Measurements from ENCODE around the gene PIP5K1B.
"Not testable (repeated sequence)": the region's sequence is repeated elsewhere in the genome, so short reads cannot be mapped to it uniquely, and the experiment has no call there.

Gene PIP5K1B

DNA sequence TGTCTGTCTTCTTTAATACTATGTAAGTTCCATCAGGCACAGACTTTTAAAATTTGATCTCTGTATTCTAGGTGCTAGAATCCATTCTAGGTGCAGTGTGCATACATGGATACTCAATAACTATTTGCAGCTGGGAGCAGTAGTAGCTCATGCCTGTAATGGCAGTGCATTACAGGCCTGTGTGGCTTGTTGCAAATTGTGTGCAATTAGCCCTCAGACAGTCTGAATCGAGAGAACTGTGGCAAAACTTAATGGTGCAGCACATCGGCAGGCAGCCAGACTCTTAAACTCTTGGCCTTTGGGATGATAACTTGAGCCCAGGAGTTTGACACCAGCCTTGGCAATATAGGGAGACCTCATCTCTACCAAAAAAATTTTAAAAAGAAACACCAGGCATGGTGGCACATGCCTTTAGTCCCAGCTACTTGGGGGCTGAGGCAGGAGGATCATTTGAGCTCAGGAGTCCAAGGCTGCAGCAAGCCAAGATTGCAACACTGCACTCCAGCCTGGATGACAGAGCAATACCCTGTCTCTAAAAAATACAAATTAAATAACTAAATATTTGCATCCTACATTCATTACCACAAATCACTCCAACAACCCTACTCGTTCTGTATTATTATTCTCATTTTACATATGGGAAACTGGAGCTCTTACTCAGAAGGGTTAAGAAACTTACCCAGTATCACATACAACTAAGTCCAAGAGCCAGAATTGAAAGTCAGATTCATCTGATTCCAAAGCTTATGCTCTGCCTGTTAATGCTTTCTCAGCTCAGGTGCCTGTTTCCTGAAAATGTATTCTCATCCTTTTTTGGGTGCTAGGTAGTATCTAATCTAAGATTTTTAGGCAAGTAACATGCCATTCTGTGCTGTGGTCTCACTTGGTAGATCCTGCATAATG lies 278.7 kb downstream of the PIP5K1B start:
- no peak for DNase-seq

DNA sequence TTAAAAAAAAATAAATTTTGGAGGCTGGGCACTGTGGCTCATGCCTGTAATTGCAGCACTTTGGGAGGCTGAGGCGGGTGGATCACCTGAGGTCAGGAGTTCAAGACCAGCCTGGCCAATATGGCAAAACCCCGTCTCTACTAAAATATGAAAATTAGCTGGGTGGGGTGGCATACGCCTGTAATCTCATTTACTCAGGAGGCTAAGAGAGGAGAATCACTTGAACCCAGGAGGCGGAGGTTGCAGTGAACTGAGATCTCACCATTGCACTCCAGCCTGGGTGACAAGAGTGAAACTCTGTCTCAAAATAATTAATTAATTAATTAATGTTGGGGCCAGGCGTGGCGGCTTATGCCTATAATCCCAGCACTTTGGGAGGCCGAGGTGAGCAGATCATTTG lies 281.9 kb downstream of the PIP5K1B start:
- DNase-seq = not testable (repeated sequence)

DNA sequence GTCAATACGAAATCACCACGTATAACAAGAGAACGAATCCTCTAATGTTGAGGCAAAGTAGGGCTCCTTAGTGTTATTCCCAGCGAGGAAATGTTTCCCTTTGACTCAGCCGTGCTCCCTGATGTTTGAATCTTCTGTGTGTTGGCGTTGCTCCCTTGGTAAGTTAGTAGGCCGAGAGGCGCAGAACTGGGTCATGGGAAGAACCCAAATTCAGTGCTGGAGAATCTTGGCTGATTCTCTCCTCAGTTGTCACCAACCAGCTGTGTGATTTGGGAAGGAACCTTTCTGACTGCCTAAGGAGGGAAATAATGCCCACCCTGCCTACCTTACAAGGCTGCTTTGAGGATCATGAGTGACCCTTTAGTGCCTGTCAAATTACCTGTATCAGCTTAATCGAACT lies 286.4 kb downstream of the PIP5K1B start:
- DNase-seq = no peak

DNA sequence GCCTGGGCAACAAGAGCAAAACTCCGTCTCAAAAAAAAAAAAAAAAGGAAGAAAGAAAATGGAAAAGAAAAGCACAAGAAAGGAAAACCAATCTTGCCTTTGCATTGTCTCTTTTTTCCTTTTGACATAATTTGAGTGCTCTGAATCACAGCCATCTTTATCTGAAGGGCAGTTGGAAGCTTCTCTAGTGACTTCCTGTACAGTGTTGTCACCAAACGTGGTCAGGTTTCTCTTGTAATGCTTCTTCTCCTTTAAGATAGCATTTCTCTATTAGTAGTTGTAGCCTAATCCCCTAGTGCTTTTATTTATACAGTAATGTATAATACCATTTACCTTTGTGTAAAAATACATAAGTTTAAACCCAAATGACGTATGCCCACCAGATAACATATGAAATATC lies 290.7 kb downstream of the PIP5K1B start:
- no peak for DNase-seq

DNA sequence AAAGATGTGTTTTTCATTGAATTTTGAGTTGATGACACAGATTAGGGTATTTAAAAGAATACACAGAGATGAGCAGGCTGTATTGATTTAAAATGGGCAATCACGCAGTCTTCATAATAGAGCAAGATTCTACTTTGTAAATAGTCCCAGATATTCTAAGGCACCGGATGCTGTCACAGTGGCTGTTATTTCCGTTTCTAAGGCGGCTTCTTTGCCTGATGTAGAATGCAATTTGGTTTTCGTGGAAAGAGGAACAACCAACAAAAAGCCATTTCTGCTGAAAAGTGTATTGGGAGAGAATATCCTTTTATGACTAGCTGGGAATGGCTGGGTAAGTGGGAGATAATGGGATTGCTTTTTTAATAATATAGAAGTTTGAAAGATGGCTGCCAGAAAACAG lies 291.4 kb downstream of the PIP5K1B start:
- DNase-seq = no peak

DNA sequence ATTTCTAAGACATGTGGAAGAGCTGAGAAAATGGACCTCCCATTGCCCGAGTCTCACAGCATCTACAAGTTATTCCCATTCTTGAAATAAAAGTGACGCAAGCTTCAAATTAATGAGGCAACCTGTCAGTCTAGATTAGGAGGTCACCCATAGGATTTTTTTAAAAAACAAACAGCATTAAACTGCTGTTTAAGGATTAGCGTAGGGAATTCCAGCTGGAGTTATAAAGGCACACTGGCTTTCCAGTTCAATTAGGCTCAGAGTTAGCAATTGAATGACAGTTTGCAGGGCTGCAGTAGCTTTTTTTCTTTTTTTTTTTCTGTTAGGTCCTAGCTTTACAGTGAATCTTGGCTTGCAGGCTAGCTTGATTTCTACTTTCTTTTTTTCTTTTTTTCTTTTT lies 292.6 kb downstream of the PIP5K1B start:
- no peak for DNase-seq

DNA sequence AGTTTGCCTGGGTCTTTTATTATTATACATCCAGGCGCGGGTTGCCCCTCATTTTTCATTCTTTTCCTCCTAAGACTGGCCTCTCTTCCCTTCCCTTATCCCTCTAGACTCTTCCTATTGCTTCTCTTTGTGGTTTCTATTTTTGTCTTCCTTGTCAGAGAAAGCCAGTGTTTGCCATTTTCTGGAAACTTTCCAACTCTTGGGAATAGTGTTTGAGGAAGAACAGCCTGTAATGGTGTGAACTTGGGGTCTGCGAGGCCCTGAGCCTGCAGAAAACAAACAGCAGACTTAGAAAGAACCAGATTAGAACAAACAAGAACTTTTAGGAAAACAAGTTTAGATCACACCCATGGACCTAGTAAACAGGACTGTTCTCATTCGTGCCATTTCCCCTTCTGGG lies 293.3 kb downstream of the PIP5K1B start:
- DNase-seq = no peak

DNA sequence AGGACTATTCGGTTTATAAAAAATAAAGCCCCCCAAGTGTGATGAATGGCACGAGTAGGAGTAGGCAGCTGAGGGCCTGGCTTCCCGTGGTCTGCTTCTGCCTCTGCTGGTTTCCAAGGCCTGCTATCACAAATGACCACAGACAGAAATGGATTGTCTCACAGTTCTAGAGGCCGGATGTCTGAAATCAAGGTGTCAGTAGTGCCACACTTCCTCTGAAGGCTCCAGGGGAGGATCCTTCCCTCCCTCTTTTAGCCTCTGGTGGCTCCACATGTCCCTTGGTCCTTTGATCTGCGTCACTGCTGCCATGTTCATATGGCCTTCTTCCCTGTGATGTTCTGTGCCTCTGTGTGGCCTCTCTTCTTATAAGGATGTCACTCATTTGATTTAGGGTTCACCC lies 293.8 kb downstream of the PIP5K1B start:
- DNase-seq = no peak

DNA sequence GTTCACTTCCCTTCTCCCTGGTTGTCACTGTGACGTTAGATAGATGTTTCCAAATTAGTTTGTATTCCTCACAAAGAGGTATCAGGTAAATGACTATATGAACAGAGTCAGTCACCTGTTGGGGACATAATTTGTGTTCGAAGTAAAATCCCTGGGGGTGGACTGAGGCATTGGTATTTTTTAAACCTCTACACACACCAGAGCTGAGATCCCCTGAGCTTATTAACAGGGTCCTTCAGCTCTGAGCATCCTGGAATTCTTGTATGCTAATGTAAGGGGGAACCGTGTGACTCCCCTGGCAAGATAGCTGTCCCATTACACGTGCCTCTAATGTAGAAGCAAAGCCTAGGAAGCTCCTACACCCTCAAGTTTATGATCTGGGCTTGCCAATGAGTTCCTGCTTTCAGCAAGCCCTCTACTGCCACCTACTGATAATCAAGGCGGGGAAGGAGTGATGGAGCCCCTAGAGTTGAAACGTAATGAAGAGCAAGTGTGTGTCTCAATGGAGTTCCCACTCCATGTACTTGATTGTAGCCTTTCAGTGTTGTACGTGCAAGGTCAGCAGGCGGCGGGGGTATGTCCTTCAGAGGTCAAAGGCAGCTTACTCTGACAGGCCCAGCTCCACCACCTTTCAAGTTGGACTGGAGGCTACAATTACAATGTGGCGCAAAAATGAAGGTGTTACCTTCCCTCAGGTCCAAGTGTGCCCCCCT lies 294.5 kb downstream of the PIP5K1B start:
- DNase-seq = peak in 41 of 56 donors; percentile 3 to 83 (median 39)

DNA sequence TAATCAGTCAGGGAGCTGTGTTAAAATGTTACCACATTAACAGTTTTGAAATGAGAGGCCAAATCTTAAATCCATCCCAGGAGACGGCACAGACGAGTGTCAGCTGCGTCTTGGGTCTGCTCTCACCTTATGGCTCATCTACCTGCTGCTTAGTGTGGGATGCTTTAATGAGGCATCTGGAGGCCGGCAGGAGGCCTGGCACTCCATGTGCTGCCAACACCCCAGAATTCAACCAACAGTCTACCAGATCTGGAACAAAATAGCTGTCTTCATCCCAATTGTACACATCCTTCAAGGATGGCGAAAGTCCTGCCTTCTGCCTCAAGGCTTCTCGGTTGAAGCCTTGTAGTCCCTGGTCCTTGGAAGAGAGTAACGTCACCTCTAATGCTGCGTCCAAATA lies 296.9 kb downstream of the PIP5K1B start:
- DNase-seq = no peak

DNA sequence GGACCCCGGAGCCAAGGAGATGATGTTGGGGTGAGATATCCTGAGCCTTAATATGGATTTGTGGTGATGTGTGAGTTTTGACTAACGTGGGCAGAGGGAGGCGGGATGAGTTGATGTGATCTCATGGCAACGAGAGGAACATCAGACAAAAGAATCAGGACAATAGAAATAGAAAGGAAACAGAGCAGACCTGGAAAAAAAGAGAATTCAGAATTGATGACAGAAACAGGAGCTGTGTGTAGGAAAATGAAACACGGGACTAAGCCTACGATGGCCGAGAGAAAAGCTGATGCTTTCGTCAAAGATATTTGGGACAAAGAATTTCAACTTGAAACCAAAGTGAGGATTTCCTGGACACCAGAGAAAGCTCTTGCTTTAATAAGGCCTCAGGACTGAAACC lies 298.0 kb downstream of the PIP5K1B start:
- no peak for DNase-seq

DNA sequence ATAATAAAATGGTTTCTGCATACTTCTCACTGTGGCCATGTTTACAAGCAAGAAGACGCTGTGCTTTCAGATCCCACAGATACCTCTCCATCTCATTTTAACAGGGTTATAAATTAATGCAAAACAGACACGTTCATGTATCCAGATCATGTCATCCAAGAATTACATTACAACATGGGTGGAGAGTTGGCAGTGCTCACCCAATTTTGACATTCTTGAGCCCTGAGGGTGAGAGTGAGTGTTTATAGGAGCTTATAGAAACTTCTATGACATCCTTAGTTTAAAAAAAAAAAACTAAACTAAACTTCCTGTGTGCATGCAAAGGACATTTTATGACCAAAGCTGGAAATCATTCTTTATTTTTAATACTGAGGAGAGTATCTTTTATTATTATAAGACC lies 299.8 kb downstream of the PIP5K1B start:
- no peak for DNase-seq

DNA sequence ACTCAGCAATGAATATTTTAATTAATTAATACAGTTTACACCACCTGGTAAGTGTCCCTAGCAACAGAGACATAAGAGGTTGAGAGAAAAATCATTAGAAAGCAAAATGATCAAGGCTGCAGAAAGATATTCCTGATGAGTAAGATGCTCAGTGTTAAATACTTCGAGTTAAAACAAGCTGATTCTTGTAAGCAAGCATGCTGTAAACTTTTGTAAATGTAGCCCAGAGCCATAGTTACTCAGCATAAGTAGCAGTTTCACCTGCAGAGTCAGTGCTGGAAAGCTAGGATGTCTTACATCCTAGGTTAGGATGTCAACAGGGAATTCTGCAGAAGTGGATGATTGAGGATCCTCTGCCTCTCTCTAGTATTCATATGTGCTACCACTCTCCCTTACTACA lies 304.7 kb downstream of the PIP5K1B start:
- no peak for DNase-seq

DNA sequence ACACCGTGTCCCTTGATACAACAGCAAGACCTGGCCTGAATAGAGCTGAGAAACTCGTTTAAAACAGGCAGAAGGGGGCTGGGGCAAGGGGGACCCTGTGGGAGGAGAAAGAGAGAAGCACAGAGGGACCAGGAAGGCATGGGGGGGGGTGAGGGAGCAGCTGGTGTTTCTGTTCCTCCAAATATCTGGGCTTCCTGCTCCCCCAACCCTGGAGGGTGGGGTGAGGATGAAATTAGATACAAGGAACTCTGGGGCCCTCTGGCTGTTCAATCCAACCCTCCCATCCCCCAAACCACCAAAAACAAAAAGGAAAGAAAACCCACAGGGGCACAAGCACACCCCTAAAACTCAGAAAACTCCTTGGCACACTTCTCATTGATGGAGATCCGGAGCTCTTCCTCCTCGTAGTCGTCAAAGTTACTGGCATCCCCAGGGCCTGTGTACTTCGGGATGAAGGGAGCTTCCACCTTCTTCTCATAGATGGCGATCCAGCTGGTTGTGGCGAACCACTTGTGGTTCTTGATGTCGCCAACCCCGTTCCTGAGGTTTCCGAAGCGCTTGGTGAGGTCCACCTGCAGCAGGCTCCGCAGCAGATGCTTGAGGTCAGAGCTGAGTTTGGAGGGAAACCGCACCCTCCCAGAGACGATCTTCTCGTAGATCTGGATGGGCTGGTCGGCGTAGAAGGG lies 307.8 kb downstream of the PIP5K1B start:
- DNase-seq = peak in 5 of 56 donors; percentile 3 to 7 (median 6)

DNA sequence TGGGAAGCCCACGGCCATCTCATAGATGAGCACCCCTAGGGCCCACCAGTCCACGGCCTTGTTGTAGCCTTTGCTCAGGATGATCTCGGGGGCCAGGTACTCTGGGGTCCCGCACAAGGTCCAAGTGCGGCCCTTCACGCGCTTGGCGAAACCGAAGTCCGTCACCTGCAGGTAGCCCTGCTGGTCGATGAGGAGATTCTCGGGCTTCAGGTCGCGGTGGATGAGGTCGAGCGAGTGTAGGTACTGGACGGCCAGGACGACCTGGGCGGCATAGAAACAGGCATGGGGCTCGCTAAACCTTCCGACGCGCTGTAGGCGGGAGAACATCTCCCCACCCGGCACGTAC lies 308.3 kb downstream of the PIP5K1B start:
- no peak for DNase-seq

DNA sequence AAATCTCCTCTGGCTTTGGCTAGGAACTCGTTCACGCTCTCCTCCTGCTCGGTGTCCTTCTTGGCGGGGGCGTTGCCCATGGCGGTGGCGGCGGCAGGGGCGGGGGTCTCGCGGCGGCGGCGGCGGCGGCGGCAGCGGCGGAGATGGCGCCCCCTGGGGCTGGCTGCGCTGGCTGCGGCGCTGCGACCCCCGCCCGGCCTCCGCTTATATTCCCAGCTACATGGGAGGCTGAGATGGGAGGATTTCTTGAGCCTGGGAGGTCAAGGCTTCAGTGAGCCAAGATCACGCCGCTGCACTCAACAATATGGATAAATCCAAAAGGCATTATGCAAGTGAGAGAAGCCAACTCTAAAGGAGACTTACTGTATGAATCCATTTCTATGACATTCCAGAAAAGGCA lies 309.0 kb downstream of the PIP5K1B start, which contains the start of gene PRKACG:
Gene PRKACG (minus strand): TSS at position 101 of the 400 bp plus-strand sequence. CDS start 21 bp downstream, at position 80.
- DNase-seq = no peak

DNA sequence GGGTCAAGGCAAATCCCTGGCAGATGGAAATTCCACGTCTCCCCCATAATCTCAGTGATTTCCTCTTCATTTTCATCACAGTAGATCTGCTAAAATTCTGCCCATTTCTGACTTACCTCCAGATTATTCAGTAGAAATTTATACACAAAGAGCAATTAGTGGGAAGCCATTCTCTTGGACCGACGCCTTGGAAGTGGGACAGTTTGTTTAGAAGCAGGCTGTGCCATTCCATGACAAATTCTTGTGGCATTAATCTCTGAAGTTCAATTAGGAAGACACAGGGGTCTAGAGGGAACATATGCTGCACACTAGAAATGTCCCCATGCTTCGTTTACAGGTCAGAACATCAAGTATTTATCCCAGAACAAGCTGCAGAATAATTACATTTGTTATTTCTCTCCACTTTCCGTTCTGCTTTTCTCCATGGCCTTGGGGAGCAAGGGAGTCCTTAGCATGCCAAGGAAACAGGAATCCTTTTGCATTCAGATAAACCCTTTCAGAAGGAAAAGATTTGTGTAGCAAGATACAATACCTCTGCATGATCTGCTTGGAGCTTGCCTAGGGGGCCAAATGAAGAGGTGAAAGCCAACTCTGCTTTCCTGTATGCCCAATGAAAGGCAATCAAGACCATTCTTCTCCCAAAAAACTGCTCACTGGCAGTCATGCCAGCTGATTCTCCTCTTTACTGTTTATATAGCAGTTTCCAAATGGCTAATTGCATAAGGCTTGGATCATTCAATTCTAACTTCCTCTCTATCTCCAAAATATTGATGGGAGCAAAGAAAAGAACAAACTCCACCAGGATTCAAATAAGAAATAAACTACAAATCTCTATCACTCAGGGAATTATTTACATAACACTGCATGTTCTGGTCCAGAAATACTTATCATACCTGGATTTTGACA lies 311.4 kb downstream of the PIP5K1B start:
- DNase-seq = no peak

DNA sequence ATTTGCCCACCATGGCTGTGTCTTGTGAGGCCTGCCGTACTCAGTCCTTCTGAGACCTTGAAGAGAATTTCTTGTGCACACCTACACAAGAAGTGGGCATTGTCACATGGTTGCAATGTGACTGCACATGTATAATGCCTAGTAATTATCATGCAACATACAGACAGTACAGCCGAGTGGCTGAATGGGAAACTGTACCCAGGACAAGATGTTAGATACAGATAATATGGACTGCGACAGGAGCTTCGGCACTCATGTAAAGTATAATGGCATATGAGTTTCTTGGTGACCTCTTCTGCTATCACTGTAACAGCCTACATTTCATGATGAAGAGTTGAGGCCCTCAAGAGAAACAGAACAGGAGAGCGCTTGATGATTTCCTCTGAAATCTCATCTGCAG lies 313.7 kb downstream of the PIP5K1B start:
- DNase-seq = no peak

DNA sequence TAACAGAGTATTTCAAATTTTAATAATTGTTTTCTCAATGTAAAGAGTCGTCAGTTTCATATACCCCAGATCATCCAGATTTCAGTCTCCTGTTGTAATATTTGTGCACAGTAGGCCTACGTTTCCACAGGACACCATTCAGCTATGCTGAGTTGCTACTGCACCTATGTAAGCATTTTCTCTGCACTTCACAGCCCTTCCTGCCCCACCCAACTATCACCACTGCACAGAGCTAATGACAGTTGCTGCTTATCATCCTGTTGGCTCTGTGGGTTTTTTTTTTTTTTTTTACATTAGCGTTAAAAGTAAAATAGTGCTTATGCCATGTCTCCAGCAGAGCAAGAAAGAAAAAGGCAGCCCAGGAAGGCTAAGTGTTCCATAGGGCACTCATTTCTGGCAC lies 314.8 kb downstream of the PIP5K1B start:
- DNase-seq = no peak

DNA sequence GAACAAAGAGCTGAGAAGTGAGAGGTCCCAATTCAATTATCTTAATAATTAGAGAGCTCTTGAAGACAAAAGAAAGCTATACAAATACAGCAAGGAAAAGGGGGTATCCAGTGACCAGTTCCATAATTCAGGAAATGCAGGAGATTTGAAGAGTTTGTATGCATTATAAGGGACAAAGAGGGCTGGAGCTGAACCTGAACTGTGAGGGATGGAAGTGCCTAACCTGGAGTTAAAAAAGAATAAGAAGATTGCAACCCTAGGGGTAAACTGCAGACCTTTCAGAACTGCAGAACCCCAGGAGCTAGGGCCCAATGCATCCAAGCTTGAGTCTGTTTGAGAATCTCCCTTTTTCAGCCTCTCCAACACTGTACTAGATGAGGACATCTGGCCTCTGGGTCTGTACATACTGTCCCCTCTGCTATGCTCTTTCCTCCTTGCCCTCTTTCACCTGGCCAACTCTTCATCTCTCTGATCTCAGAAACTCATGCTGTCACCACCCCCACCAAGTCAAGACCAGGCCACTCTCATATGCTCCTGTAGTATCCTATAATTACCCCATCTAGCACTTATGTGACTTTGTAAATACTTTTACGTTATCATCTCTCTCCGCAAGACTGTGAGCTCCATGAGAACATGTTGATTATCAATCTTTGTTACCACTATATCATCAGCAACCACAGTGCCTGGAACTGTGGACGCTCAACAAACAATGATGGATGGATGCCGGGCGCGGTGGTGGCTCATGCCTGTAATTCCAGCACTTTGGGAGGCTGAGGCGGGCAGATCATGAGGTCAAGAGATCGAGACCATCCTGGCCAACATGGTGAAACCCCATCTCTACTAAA lies 315.5 kb downstream of the PIP5K1B start:
- DNase-seq = no peak

Measured in amygdala (tissue), 56 donors.